ENCODE results near the gene ID4.
"Not testable (repeated sequence)": the region's sequence is repeated elsewhere in the genome, so short reads cannot be mapped to it uniquely, and the experiment has no call there.

Gene ID4

DNA sequence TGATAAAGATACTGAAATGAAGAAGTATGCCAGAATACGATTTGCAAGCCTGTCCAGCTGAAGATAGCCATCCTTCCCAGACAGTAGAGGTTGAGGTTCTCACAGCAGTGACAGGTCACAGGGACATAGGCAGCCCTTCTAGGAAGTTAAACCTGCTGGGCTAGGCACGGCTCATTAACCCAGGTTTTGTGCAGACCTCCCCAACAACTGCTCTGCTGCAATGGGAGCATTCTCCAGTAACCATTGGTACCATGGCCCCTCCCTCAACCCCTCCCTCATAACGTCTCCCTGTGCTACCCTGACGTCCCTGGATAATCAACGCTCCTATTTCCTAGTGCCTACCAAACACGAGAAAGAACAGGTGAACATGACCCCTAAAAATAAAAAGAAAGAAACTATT is 15.8 kb downstream of the ID4 start:
- peaks cover 10% of the 10 kb centered on the region for H3K27me3 Mint-ChIP-seq (ENCODE audit: low read depth, poor library complexity)
- TF ChIP-seq, protein P1, sequence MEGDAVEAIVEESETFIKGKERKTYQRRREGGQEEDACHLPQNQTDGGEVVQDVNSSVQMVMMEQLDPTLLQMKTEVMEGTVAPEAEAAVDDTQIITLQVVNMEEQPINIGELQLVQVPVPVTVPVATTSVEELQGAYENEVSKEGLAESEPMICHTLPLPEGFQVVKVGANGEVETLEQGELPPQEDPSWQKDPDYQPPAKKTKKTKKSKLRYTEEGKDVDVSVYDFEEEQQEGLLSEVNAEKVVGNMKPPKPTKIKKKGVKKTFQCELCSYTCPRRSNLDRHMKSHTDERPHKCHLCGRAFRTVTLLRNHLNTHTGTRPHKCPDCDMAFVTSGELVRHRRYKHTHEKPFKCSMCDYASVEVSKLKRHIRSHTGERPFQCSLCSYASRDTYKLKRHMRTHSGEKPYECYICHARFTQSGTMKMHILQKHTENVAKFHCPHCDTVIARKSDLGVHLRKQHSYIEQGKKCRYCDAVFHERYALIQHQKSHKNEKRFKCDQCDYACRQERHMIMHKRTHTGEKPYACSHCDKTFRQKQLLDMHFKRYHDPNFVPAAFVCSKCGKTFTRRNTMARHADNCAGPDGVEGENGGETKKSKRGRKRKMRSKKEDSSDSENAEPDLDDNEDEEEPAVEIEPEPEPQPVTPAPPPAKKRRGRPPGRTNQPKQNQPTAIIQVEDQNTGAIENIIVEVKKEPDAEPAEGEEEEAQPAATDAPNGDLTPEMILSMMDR (IDR thresholded peaks at IDR 0.05) = no peak
- DNase-seq = peak; percentile 32

DNA sequence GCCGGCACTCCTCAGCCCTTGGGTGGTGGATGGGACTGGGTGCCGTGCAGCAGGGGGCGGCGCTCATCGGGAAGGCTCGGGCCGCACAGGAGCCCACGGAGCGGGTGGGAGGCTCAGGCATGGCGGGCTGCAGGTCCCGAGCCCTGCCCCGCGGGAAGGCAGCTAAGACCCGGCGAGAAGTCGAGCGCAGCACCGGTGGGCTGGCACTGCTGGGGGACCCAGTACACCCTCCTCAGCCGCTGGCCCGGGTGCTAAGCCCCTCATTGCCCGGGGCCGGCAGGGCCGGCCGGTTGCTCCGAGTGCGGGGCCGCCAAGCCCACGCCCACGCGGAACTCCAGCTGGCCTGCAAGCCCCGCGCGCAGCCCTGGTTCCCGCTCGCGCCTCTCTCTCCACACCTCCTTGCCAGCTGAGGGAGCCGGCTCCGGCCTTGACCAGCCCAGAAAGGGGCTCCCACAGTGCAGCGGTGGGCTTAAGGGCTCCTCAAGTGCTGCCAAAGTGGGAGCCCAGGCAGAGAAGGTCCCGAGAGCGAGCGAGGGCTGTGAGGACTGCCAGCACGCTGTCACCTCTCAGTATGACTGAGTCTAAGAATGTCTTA is 17.3 kb downstream of the ID4 start:
- peaks cover 11% of the 10 kb centered on the region for H3K27me3 Mint-ChIP-seq (ENCODE audit: low read depth, poor library complexity)
- not testable (repeated sequence) for DNase-seq; H3K36me3 Mint-ChIP-seq (ENCODE audit: low read depth); H3K4me3 Mint-ChIP-seq; H3K27ac Mint-ChIP-seq; H3K9me3 Mint-ChIP-seq
- peaks cover 55% of the 10 kb centered on the region for H3K4me1 Mint-ChIP-seq

More for the DNA sequence above, 15.8 kb downstream of the ID4 start:
- peak overlapping the region; percentile 9 for H3K27ac Mint-ChIP-seq
- peak overlapping the region; percentile 32 for H3K4me3 Mint-ChIP-seq
- H3K9me3 Mint-ChIP-seq = peaks cover 8% of the 10 kb centered on the region
- H3K36me3 Mint-ChIP-seq (ENCODE audit: low read depth) = peaks cover 8% of the 10 kb centered on the region
- peaks cover 66% of the 10 kb centered on the region for H3K4me1 Mint-ChIP-seq

DNA sequence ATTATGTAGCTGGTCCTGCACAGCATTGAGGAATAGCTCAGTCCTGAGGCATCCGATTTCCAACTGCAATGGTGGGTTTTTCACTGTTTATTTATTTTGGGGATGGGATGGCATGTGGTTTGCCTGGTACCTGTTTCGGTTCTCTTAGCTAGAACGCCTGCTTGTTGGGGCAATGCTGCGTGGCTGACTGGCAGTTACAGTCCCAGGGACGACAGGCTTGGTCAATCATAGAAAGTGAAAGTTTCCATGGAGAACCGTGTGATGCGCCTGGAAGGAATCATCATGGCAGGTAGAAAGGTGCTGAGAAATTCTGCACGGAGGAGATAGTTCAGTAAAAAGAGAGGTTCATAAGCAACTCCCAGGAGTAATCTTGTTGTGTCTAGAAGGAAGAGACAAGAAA is 18.4 kb downstream of the ID4 start:
- TF ChIP-seq, protein P1 (IDR thresholded peaks at IDR 0.05) = no peak
- peaks cover 13% of the 10 kb centered on the region for H3K27me3 Mint-ChIP-seq (ENCODE audit: low read depth, poor library complexity)
- peaks cover 55% of the 10 kb centered on the region for H3K4me1 Mint-ChIP-seq
- peaks cover 8% of the 10 kb centered on the region for H3K9me3 Mint-ChIP-seq
- peaks cover 8% of the 10 kb centered on the region for H3K36me3 Mint-ChIP-seq (ENCODE audit: low read depth)
- no peak overlapping the region for H3K4me3 Mint-ChIP-seq
- no peak for DNase-seq
- H3K27ac Mint-ChIP-seq = no peak overlapping the region

DNA sequence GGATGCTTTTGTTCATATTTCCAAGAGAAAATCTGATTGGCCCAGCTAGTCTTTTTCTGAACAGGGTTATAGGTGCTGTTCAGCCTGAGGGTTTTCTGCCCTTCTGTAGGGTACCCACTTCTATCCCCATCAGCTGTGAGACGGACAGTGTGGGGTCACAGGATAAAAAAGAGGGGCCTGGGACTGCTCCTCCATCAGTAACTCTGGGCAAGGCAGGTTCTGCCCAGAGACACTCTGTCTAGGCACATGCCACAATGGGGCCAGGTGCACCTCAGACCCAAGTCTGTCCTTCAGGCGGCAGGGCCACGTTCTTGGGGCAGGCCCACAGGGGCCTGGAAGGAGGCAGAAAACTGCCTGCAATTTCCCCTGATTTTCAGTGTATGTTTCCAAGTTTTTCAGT is 20.0 kb downstream of the ID4 start:
- no peak for DNase-seq
- Mint-ChIP-seq H3K27me3 (ENCODE audit: low read depth, poor library complexity) (peaks cover 13% of the 10 kb centered on the region), H3K9me3 (peaks cover 8% of the 10 kb centered on the region), H3K36me3 (ENCODE audit: low read depth) (peaks cover 8% of the 10 kb centered on the region), H3K4me3 (no peak overlapping the region), H3K4me1 (peaks cover 40% of the 10 kb centered on the region), H3K27ac (no peak overlapping the region)
- TF ChIP-seq, protein P1 (IDR thresholded peaks at IDR 0.05) = no peak

DNA sequence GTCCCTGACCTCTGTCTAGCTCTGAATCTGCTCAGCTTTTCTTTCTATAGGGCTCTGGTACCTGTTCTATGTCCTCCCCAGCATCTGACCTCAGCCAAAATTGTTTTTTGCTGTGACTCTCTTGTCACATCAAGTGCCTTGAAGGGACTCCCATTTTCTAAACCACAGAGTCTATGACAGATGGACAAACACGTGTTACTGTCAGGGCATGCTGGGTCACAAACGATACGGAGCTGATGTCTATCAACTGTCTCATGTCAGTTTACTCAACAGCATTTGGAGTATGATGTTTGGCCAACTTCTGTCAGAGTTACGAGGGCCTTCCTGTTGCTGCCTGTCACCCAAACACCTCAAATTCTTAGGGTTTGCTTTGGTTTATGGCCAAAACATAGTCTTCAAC is 20.5 kb downstream of the ID4 start:
- Mint-ChIP-seq H3K36me3 (ENCODE audit: low read depth) (peaks cover 8% of the 10 kb centered on the region), H3K9me3 (peaks cover 8% of the 10 kb centered on the region), H3K4me3 (no peak overlapping the region), H3K27ac (no peak overlapping the region), H3K4me1 (peaks cover 34% of the 10 kb centered on the region), H3K27me3 (ENCODE audit: low read depth, poor library complexity) (peaks cover 13% of the 10 kb centered on the region)
- DNase-seq = no peak
- TF ChIP-seq, protein P1 (IDR thresholded peaks at IDR 0.05) = no peak

DNA sequence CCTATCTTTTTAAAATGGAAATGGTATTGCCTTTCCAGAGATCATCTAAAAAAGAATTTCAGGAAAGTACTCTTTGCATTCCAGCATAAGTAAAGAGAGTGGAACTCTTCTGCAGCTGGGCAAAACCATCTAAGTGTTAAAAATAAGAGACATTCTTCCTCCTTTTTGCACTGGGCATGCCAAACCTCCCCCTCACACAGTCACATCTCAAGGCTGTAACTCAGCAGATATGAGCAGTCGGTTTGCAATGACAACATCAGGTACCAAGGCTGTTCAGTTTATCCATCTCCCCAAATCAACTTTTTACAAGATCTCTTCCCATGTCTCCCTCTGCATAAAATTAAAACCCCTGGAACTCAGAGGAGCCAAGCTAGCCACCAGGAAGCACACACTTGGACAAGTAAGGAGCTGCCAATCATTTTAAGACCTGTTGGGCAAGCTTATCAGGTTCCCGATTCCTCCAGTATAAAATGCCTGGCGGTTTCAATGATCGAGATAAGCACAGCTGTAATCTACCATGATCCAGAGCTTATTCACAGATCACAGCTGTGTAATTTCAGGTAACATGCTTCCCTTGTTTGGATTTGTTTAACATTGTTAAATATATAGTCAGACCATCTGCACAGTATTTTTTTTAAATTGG is 23.2 kb downstream of the ID4 start:
- Mint-ChIP-seq H3K9me3 (peaks cover 2% of the 10 kb centered on the region), H3K4me3 (no peak overlapping the region), H3K36me3 (ENCODE audit: low read depth) (no peaks in the 10 kb centered on the region), H3K27ac (no peak overlapping the region), H3K27me3 (ENCODE audit: low read depth, poor library complexity) (peaks cover 7% of the 10 kb centered on the region), H3K4me1 (peaks cover 15% of the 10 kb centered on the region)
- TF ChIP-seq, protein P1 (IDR thresholded peaks at IDR 0.05) = no peak
- no peak for DNase-seq
